Stimulated activated CD4-positive, alpha-beta T cell treated with anti-CD3 and anti-CD28 coated beads, Interleukin-12 subunit alpha, Interleukin-12 subunit beta, amount 100 ng/mL, for 24 hours (primary cell): ENCODE measurements around the gene NFE2L1.
"Not testable (repeated sequence)": the region's sequence is repeated elsewhere in the genome, so short reads cannot be mapped to it uniquely, and the experiment has no call there.

ENCODE experiments used
- DNase-seq, 2 experiments: peaks; one replicate each; pipeline ENCODE4 v3.0.0-alpha.2; 2020; ENCODE audit warnings: low read depth in 2 of 2

NFE2L1 gene

GRCh38 chr17:48048384-48049126 is 396 bp downstream of the NFE2L1 start:
- DNase-seq, result peak; percentile 21 to 48

- DNase-seq, result no peak
Observed at GRCh38 chr17:48051283-48051682, 3.1 kb downstream of the NFE2L1 start.

GRCh38 chr17:48051706-48052486 is 3.7 kb downstream of the NFE2L1 start:
- no peak for DNase-seq

- no peak for DNase-seq
Observed at GRCh38 chr17:48052956-48053757, 5.0 kb downstream of the NFE2L1 start.

- DNase-seq, result no peak
Observed at GRCh38 chr17:48053758-48054237, 5.6 kb downstream of the NFE2L1 start.

GRCh38 chr17:48054238-48055185 is 6.4 kb downstream of the NFE2L1 start:
- no peak for DNase-seq

GRCh38 chr17:48055531-48056245 is 7.5 kb downstream of the NFE2L1 start:
- peak in 1 of 2 experiments; percentile 36 for DNase-seq

- DNase-seq, result no peak
Observed at GRCh38 chr17:48056246-48056745, 8.1 kb downstream of the NFE2L1 start.

- no peak for DNase-seq
Observed at GRCh38 chr17:48056879-48057278, 8.7 kb downstream of the NFE2L1 start.

GRCh38 chr17:48057626-48058025 is 9.5 kb downstream of the NFE2L1 start:
- no peak for DNase-seq

- no peak for DNase-seq
Observed at GRCh38 chr17:48058393-48059124, 10.4 kb downstream of the NFE2L1 start.

- DNase-seq, result no peak
Observed at GRCh38 chr17:48059125-48059668, 11.0 kb downstream of the NFE2L1 start.

GRCh38 chr17:48060249-48060648 is 12.1 kb downstream of the NFE2L1 start:
- DNase-seq, result no peak

GRCh38 chr17:48062273-48062672 is 14.1 kb downstream of the NFE2L1 start:
- DNase-seq, result no peak

- DNase-seq, result no peak
Observed at GRCh38 chr17:48064638-48065037, 16.5 kb downstream of the NFE2L1 start.

GRCh38 chr17:48066192-48066591 is 18.0 kb downstream of the NFE2L1 start:
- DNase-seq, result no peak

- no peak for DNase-seq
Observed at GRCh38 chr17:48066656-48067055, 18.5 kb downstream of the NFE2L1 start.

- no peak for DNase-seq
Observed at GRCh38 chr17:48067245-48067644, 19.1 kb downstream of the NFE2L1 start.

GRCh38 chr17:48067808-48068207 is 19.6 kb downstream of the NFE2L1 start:
- not testable (repeated sequence) for DNase-seq
